NCI-H2196 treated with DMSO at 0.1 percent for 48 hours (cell line): ENCODE results near the gene ARHGEF19.
"Not testable (repeated sequence)": the region's sequence is repeated elsewhere in the genome, so short reads cannot be mapped to it uniquely, and the experiment has no call there.

ENCODE experiments used
- DNase-seq: peaks from one replicate; lab custom pipeline; 2025; ENCODE audit not compliant: unreplicated experiment; lab: John Stamatoyannopoulos, UW

ARHGEF19 gene

GRCh38 chr1:16205891-16206546 lies 6.4 kb downstream of the ARHGEF19 start:
- DNase-seq, result no peak

- DNase-seq, result no peak
Measured at GRCh38 chr1:16205334-16205671, 7.1 kb downstream of the ARHGEF19 start.

- peak; percentile 31 for DNase-seq
Measured at GRCh38 chr1:16204634-16205333, 7.7 kb downstream of the ARHGEF19 start.

GRCh38 chr1:16204216-16204615 lies 8.2 kb downstream of the ARHGEF19 start:
- no peak for DNase-seq

GRCh38 chr1:16203550-16203949 lies 8.9 kb downstream of the ARHGEF19 start:
- no peak for DNase-seq

- no peak for DNase-seq
Measured at GRCh38 chr1:16202281-16203210, 9.9 kb downstream of the ARHGEF19 start.

GRCh38 chr1:16199700-16200099 lies 12.8 kb downstream of the ARHGEF19 start:
- no peak for DNase-seq

- DNase-seq, result no peak
Measured at GRCh38 chr1:16199157-16199501, 13.3 kb downstream of the ARHGEF19 start.

GRCh38 chr1:16198444-16199156 lies 13.9 kb downstream of the ARHGEF19 start:
- no peak for DNase-seq

- DNase-seq, result no peak
Measured at GRCh38 chr1:16196874-16197273, 15.6 kb downstream of the ARHGEF19 start.

- DNase-seq, result not testable (repeated sequence)
Measured at GRCh38 chr1:16196139-16196538, 16.3 kb downstream of the ARHGEF19 start.

GRCh38 chr1:16195518-16195905 lies 16.9 kb downstream of the ARHGEF19 start:
- DNase-seq, result no peak

GRCh38 chr1:16191916-16192546 lies 20.4 kb downstream of the ARHGEF19 start:
- DNase-seq, result no peak

- no peak for DNase-seq
Measured at GRCh38 chr1:16191309-16191708, 21.1 kb downstream of the ARHGEF19 start.

- peak; percentile 18 for DNase-seq
Measured at GRCh38 chr1:16189921-16190621, 22.4 kb downstream of the ARHGEF19 start.

GRCh38 chr1:16189003-16189402 lies 23.4 kb downstream of the ARHGEF19 start:
- DNase-seq, result no peak

- peak; percentile 39 for DNase-seq
Measured at GRCh38 chr1:16187748-16188401, 24.6 kb downstream of the ARHGEF19 start.

- DNase-seq, result no peak
Measured at GRCh38 chr1:16186655-16187235, 25.7 kb downstream of the ARHGEF19 start.

- no peak for DNase-seq
Measured at GRCh38 chr1:16184557-16185303, 27.7 kb downstream of the ARHGEF19 start.
